Activated CD4-positive, CD25-positive, alpha-beta regulatory T cell treated with anti-CD3 and anti-CD28 coated beads, Interleukin-2, amount 50 U/mL, for 16 hours (primary cell): ENCODE data around the gene SIRPB2.
"Not testable (repeated sequence)": the region's sequence is repeated elsewhere in the genome, so short reads cannot be mapped to it uniquely, and the experiment has no call there.

ENCODE experiments used
- DNase-seq: peaks from one replicate; pipeline ENCODE4 v3.0.0-alpha.2; 2020; ENCODE audit warnings: low read depth, low spot score

The SIRPB2 gene

DNA sequence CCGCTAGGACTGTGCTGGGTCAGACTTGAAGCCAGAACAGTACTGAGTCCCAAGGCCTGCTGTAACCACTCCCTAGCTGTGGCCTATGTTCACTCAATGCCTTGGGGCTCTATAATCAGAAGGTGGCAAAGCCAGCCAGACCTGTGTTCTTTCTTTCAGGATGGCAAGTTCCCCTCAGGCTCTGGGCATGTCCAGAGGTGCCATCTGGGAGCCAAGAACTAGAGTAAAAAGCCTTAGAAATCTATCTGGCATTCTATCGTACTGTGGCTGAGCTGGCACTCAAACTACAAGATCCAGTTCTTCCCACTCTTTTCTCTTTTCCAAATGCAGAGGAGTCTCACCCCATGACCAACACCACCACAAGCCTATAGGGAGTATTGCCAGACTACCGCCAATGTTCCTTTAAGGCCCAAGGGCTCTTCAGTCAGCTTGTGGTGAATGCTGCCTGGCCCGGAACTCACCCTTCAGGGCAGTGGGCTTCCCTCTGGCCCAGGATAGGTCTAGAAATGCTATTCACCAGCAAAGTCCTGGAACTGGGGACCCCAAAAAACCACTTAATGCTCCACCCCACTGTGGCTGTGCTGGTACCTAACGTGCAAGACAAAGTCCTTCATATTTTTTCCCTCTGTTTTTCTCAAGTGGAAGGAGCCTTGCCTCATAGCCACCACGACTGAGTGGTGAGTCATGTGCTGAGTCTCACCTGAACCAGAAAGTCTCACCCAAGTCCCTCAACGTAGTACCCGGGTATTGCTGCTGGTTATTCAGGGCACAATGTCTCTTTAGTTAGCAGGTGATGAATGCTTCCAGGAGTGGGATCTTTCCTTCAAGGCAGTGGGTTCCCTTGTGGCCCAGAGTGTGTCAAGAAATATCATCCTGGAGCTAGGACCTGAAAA, 8.6 kb upstream of the SIRPB2 start:
- no peak for DNase-seq

DNA sequence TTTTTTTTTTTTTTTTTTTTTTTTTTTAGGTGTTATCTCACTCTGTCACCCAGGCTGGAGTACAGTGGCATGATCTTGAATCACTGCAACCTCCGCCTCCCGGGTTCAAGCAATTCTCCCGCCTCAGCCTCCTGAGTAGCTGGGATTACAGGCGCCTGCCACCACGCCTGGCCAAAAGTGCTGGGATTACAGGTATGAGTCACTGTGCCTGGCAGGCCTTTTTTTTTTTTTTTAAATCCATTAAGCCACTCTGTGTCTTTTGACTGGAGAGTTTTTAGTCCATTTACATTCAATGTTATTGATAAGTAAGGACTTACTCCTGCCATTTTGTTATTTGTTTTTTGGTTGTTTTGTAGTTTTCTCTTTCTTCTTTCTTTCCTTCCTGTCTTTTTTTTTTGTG, 6.2 kb upstream of the SIRPB2 start:
- DNase-seq, result not testable (repeated sequence)

DNA sequence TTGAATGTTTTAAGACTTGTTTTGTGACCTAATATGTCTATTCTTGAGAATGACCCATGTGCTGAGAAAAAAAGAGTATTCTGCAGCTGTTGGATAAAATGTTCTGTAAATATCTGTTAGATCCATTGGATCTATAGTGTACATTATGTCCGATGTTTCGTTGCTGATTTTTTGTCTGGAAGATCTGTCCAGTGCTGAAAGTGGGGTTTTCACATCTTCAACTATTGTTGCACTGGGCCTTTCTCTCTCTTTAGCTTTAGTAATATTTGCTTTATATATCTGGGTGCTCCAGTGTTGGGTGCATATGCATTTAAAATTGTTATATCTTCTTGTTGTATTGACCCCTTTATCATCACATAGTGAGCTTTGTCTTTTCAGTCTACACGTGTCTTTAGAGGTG, 5.7 kb upstream of the SIRPB2 start:
- DNase-seq, result no peak

DNA sequence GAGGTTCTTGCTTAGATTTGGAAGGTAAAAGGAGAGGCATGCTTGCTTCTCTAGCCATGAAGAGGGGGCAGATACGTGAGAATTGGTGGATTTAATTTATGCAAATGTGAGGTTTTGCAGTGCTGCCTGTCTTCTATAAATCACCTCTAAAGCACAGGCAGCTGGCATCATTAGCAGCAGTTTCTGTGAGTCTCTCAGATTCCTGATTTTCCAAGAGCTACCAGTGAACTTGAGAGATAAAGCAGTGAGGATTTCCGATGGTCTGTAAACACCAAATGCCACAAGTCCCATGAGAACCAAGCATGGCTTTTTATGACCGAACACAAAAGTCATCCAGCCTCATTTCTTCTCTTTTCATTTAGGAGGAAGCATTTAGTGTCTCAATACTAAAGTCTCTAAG, 3.2 kb upstream of the SIRPB2 start:
- DNase-seq, result no peak

DNA sequence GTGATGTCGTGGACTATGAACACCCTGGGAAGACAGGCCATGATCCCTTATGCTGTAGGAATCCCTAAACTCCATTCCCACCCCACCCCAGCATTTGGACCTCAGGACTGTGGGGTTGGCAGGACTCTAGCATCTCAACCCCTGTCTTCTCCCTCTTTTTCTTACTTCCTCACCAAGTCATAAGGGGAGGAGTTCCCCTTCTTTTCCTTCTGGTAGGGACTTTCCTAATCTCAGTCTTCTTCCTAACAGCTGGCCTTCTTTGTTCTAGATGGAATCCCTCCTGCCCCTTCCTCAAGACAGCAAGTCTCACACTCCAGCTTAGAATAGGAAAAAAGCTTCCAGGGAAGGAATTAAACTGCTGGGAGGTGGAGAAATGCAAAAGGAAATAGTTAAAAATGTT, 2.3 kb upstream of the SIRPB2 start:
- DNase-seq, result no peak

DNA sequence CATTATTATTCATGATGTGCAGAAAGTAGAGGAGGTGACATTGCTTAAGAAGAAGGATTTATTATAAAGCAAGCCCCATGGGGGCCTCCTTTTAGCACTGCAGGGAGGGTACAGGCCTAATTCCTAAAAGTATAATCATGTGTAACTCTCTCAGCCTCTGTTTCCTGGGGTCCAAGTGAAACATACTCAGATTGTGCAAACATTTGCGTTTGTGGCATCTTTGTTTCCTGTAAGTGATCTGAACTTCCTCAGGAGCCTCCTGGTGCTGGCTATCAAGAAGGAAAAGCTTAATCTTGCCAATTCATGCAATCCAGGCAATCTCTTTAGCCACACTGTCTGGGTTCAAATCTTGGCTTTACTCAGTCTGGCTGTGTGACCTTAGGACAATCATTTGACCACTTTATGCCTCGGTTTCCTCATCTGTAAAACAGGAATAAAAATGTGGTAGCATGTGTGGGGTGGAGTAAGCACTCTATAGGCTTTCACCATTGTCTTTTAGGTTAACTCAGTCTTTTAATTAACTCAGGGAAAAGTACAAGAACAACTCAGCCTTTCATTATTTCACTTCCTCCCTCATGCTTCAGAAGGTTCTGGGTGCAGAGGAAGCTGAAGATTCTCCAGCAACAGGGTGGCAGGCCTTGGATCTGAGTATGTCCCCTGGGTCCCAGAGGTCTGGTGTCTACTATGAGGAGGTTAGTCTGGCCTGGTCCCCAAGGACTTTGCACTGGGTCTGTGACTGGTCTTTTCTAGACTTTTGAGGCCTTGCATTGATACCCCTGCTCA, 831 bp upstream of the SIRPB2 start:
- no peak for DNase-seq

DNA sequence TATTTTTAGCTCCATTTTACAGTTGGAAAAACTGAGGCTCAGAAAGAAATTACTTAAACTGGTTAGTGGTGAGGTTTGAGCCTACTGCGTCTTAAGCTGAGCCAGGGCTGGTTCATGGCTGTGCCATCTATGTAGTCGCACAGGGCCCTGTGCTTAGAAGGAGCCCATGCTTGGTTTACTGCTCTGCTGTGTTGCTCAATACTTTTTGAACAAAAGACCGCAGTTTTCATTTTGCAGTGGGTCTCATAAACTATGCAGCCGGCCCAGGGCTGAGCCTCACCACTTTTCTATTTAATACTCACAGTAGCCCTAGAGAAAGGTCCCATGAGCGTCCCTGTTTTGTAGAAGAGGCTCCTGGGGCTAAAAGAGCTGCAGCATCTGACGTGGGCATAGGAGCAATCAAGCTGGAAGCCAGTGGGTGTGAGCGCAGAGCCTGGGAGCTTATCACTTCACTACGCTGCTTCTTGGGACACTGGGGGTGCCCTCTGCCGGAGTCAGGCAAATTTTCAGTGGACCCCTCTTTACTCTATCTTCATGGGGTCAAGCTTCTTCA, 501 bp downstream of the SIRPB2 start:
- no peak for DNase-seq

DNA sequence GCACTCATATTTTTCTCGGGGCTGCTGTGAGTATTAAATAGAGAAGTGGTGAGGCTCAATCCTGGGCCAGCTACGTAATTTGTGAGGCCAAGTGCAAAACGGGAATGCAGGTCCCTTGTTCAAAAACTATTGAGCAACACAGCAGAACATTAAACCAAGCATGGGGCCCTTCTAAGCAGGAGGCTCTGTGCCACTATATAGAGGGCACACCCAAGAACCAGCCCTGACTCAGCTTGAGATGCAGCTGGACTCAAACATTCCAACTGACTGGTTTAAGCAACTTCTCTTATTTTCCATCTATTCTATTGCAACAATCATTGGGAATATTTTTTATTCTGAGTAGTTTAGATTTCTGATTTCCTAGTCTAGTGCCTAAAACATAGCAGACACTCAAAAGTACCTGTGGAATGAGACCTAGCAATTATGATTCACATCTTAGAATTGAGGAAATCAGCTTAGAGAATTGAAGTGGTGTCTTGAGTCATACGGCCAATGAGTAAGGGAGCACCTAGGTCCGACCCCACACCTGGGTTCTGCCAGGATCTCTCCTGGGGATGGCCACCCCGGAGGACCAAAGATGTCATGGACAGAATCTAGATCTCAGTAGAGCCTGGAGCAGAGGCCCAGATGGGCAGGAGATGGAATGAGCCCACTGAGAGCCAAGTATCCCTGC, 1.3 kb downstream of the SIRPB2 start:
- DNase-seq, result no peak

DNA sequence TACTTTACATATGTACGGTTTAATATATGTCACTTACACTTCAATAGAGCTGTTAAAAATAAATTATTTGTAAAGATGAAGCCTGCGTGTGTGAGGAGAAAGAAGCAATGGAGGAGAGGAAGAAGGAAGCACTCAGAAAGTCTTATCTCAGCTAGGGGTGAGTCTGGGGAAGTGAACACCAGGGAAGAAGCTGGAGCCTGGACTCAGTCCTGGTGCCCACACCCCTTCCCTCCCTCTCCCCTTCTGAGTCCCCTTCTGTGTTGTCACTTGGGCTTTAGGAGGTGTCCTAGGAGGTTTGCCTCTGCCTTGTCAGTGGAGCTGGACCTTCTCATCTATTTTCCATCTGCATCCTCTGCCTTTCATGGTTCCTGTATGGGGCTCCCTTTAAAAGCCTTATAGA, 1.9 kb downstream of the SIRPB2 start:
- no peak for DNase-seq

DNA sequence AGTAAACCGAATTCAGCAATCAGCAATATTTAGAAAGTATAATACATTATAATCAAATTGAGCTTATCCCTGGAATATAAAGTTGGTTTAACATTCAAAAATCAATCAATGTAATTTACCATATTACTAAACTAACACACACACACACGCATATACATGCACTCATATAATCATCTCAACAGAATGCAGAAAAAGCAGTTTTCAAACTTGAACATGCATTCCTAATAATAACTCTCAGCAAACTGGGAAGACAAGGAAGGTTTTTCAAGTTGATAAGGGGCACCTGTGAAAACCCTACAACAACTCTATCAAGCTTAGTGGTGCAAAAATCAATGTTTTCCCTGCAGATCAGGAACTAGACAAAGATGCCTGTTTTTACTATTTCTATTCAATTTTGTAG, 4.7 kb downstream of the SIRPB2 start:
- DNase-seq, result no peak

DNA sequence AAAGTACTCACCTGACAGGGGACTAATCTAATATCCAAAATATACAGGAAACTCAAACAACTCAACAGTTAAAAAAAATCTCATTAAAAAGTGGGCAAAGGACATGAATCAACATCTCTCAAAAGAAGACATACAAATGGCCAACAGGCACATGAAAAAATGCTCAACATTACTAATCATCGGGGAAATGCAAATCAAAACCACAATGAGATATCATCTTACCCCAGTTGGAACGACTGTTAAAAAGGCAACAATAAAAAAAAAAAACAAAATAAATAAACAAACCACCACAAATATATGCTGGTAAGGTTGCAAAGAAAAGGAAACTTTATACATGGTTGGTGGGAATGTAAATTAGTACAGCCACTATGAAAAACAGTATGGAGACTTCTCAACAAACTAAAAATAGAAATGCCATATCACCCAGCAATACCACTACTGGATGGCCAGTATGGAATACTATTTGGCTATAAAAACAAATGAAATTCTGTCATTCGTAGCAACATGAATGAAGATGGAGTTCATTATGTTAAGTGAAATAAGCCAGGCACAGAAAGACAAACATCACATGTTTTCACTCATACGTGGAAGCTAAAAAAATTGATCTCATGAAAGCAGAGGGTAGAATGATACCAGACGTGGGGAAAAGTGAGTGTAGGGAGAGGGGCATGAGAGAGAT, 6.6 kb downstream of the SIRPB2 start:
- no peak for DNase-seq

DNA sequence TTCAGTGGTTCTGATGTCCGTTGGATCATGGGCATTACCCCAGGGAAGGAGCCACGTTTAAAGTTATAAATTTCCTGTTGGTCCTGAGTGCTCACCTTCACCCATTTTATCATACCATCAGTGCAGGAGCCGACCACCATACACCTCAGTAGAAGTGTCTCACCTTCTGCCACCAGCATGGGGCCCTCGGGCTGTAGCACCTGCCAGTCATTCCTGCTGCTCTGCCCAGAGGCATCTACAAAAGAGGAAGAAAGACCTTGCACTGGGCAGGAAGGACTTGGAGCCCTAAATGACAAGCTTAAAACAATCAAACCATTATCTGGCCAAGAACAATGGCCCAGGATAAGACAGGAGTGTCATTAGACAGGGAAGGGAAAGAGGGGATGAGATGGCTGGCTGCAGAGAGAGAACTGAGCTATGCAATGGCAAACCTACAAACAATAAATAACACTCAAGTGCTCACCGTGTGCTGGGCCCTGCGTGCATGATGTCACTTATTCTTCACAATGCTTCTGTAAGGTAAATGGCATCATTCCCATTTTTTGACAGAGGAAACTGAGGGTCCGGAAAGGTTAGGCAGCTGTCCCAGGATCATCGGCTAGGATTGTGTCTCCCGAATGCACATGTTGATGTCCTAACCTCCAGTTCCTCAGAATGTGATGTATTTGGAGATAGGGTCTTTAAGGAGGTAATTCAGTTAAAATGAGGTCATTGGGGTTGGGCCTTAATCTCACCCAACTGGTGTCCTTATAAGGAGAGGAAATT, 11.2 kb downstream of the SIRPB2 start:
- no peak for DNase-seq

DNA sequence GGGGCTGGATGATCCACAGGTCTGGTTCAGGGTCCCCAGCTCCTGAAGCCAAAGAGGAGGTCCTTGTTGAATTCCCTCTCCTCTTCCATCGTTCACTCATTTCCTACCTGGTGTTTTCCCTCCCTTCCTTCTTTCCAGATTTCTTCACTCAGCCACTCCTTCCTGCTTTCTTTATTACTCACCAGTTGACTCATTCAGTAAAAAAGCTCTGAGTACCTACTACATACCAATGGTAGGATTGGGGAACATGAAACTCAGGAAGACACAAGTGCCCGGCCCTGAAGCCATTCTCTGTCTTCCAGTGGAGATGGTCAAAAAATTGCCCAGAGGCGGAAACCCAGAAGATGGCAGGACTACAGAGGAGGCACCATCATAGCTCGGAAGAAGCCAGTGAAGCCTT, 12.7 kb downstream of the SIRPB2 start:
- DNase-seq, result no peak

DNA sequence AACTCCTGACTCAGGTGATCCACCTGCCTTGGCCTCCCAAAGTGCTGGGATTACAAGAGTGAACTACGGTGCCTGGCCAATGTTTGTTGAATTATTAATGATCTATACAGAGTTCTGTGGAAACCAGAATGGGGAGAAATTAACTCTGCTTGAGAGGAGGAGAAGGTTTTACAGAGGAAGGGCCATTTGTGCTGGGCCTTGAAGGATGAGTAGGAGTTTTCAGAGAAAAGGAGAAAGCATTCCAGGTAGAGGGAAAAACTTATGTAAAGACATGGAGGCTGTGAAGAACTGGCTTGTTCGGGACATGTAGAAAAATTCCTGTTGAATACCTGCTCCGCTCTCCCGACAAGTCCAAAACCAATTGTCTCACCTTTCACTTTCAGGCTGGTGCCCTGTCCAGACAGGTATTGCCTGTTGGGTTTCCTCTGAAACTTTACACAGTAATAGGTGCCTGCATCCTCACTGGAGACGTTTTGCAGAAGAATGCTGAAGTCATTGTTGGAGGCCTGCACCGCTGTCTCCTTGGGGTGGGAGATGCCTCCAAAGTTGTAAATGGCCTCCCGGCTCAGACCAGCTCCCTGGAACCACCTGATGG, 13.2 kb downstream of the SIRPB2 start:
- no peak for DNase-seq

DNA sequence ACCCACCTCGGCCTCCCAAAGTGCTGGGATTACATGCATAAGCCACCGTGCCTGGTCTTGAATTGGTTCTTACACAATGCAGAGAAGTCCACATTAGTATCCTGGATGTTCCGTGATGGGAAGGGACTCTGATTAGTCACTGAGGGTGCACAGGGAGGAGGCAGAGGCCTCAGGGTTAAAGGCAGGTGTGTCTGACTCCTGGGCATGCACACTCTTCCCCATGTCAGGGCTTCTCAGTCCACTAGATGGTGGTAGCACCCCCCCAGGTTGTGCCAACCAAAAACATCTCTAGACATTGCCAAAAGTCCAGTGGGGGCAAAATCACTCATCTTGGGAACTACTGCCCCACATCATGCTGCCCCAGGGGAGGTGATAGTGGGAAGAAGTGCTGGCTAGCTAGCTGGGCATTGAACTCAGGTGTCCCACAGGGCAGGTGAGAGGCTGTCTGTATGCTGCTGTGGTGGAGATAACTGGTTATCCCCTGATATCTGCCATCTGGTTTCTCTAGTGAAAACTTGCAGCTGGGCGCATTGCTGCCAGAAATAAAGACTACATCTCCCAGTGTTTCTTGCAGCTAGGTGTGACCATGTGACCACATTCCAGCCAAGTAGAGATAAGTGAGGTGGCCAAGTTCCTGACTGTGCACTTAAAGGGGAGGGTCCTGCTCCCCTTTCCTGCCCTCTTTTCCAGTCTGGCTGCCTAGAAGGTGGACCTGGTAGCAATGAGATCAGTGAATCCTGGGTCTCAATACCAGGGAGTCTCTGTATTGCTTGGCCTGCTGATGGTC, 16.2 kb downstream of the SIRPB2 start:
- DNase-seq, result no peak

DNA sequence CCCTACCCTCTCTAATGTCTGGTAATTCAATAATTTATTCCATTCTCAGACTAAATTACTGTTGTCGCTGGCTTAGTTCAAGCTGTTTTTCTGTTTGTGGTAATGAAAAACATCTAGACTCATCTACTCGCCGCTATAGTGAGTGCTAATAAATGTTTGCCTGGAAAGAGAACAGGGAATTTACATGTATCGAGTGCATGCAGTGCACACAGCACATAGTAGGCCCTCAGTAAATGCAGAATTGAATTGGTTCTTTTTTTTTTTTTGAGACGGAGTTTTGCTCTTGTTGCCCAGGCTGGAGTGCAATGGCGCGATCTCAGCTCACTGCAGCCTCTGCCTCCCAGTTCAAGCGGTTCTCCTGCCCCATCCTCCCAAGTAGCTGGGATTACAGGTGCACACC, 16.9 kb downstream of the SIRPB2 start:
- no peak for DNase-seq

DNA sequence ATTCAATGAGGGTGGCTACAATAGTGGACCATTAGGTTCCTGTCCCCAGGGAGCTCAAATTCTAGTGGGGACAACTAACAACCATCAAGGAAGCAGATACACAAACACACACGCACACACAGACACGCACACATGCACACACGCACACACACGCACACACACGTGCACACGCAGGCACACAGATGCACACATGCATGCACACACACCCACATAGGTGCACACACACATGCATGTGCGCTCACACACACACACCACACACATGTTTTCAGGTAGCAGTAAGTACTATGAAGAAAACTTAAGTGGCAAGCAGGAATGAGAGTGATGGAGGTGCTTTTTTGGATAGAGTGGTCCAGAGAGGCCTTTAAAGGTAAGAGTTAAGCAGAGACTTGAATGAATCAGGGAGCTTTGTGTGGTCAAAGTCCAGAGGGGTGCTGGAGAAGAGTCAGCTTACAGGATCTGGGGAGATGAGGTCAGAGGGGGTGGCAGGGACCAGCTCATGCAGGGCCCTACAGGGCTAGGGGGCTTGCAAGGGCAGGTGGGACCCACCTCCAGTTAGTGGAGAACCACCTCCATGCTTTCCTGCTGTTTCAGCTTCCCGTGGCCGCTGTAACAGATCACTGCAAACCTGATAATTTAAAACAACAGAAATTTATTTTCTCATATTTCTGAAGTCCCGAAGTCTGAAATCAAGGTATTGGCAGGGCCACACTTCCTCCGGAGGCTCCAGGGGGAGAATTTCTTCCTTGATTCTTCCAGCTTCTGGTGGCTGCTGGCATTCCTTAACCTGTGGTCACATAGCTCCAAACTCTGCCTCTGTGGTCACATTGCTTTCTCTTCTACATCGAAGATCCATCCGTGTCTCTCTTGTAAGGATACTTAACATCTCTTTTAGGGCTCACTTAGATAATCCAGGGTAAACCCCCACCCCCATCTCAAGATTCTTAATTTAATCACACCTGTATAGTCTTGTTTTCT, 17.7 kb downstream of the SIRPB2 start:
- DNase-seq, result no peak

DNA sequence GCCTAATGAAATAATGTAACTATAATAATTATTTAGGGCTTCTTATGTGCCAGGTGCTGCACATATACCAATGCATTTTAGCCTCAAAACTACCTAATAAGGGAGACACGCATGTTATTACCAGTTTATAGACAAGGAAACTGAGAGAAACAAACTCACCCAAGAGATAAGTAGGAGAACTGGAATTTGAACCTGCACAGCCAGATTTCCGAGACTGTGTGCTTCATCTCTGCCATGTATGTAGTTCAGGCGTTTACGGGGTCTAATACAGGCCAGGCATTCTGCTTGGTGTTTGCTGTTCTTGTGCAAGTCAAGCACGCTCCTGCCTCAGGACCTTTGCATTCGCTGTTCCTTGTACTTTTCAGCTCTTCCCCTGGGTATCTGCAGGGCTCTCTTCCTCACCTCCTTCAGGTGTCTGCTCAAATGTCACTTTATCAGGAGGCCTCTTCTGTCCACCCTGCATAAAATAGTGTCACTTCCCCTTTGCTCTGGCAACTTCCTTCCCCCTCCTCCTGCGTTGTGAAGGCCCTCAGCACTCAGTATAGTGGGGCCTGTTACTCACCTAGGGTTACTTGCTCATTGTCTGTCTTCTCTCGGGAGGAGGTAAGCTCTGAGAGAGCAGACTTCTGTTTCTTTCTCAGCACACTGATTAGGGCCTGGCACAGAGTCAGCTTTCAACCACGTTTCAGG, 18.5 kb downstream of the SIRPB2 start:
- DNase-seq, result no peak
